HG03135 (cell line): ENCODE data around the gene RNF39.

ENCODE experiments used
- ATAC-seq: cut with Tn5 transposase; IDR thresholded peaks from one replicate; pipeline ENCODE4 v1.9.1; 2021; ENCODE audit warnings: mild to moderate bottlenecking, moderate library complexity; ENCODE audit not compliant: unreplicated experiment

Gene RNF39

GRCh38 chr6:30097902-30098768 is 22.6 kb upstream of the RNF39 start:
- no peak for ATAC-seq

- no peak for ATAC-seq
Measured at GRCh38 chr6:30096829-30097228, 21.3 kb upstream of the RNF39 start.

- ATAC-seq: no peak
Measured at GRCh38 chr6:30093951-30094661, 18.5 kb upstream of the RNF39 start.

GRCh38 chr6:30092852-30093543 is 17.4 kb upstream of the RNF39 start:
- ATAC-seq: no peak

- ATAC-seq: no peak
Measured at GRCh38 chr6:30091577-30092381, 16.2 kb upstream of the RNF39 start.

GRCh38 chr6:30087876-30088275 is 12.3 kb upstream of the RNF39 start:
- ATAC-seq: no peak

GRCh38 chr6:30077218-30077617 is 1.6 kb upstream of the RNF39 start:
- ATAC-seq: no peak

GRCh38 chr6:30075790-30076732 is 492 bp upstream of the RNF39 start:
- no peak for ATAC-seq

GRCh38 chr6:30074331-30075093 is 1.1 kb downstream of the RNF39 start:
- ATAC-seq: no peak

- ATAC-seq: no peak
Measured at GRCh38 chr6:30073489-30074235, 1.9 kb downstream of the RNF39 start.

- no peak for ATAC-seq
Measured at GRCh38 chr6:30071858-30072257, 3.7 kb downstream of the RNF39 start.

- no peak for ATAC-seq
Measured at GRCh38 chr6:30071081-30071818, 4.3 kb downstream of the RNF39 start.

- ATAC-seq: no peak
Measured at GRCh38 chr6:30067460-30068139, 8.0 kb downstream of the RNF39 start.

- peak; percentile 96 for ATAC-seq
Measured at GRCh38 chr6:30066577-30067459, 8.8 kb downstream of the RNF39 start, which contains the start of gene PPP1R11. Gene PPP1R11, plus strand, starts transcription at chr6:30067198. Its CDS starts 213 bp downstream, at chr6:30067411.

- no peak for ATAC-seq
Measured at GRCh38 chr6:30066082-30066481, 9.5 kb downstream of the RNF39 start.

GRCh38 chr6:30063315-30063714 is 12.3 kb downstream of the RNF39 start:
- ATAC-seq: no peak
